Natural killer cell (primary cell): Measurements from ENCODE around the gene GNRH2. TPM values are rescaled to one million over a fixed set of nuclear protein-coding genes. Genes with fewer than 3 reads are reported as not detected.
"Not testable (repeated sequence)": the region's sequence is repeated elsewhere in the genome, so short reads cannot be mapped to it uniquely, and the experiment has no call there.

Experiments used
- ATAC-seq, 3 donors: fragments of 150-1000 bp in 2 of 3; fragments of 200-7000 bp in 1 of 3; cut with Tn5 transposase; 1 replicate in 1 of 3; 2 replicates in 2 of 3; pipeline ENCODE4 v1.10.0; 2021; ENCODE audit warnings: mild to moderate bottlenecking in 2 of 3, moderate library complexity in 2 of 3
- DNase-seq, 2 donors: peaks; one replicate each; pipeline versions ENCODE4 v3.0.0 to v3.0.0-alpha.2; 2013 to 2021; ENCODE audit warnings: mixed read lengths in 1 of 2
- H3K27ac ChIP-seq: one replicate; pipeline ENCODE4 v1.5.1; 2013; ENCODE audit warnings: mild to moderate bottlenecking, low read length
- H3K27me3 ChIP-seq: one replicate; pipeline ENCODE4 v1.6.1; 2013; ENCODE audit warnings: low read length; ENCODE audit not compliant: control insufficient read depth, insufficient read depth
- H3K36me3 ChIP-seq: one replicate; pipeline ENCODE4 v1.6.1; 2013; ENCODE audit warnings: low read length; ENCODE audit not compliant: control insufficient read depth, insufficient read depth
- H3K4me1 ChIP-seq: one replicate; pipeline ENCODE4 v1.6.1; 2013; ENCODE audit warnings: low read length; ENCODE audit not compliant: control insufficient read depth, insufficient read depth
- H3K4me3 ChIP-seq: one replicate; pipeline ENCODE4 v1.5.1; 2013; ENCODE audit warnings: low read length
- H3K9me3 ChIP-seq: one replicate; pipeline ENCODE4 v1.6.1; 2013; ENCODE audit warnings: low read length; ENCODE audit not compliant: control insufficient read depth, insufficient read depth
- H3K27ac Mint-ChIP-seq, 2 donors: one replicate each; pipeline ENCODE4 v1.8.0; 2022; ENCODE audit warnings: mild to moderate bottlenecking in 2 of 2, mixed read lengths in 2 of 2, moderate library complexity in 1 of 2
- H3K27me3 Mint-ChIP-seq, 2 donors: one replicate each; pipeline ENCODE4 v1.8.0; 2022; ENCODE audit warnings: low read depth in 2 of 2, mixed read lengths in 2 of 2
- H3K36me3 Mint-ChIP-seq: one replicate; pipeline ENCODE4 v1.8.0; 2022; ENCODE audit warnings: mixed read lengths
- H3K4me1 Mint-ChIP-seq, 2 donors: one replicate each; pipeline ENCODE4 v1.8.0; 2022; ENCODE audit warnings: mixed read lengths in 2 of 2
- H3K4me3 Mint-ChIP-seq: one replicate; pipeline ENCODE4 v1.8.0; 2022; ENCODE audit warnings: mild to moderate bottlenecking, moderate library complexity, mixed read lengths
- H3K9me3 Mint-ChIP-seq, 2 donors: one replicate each; pipeline ENCODE4 v1.8.0; 2022; ENCODE audit warnings: mixed read lengths in 2 of 2
- CTCF ChIP-seq: fragments of 200-600 bp; IDR thresholded peaks from one replicate; pipeline ENCODE4 v1.8.0; 2022; ENCODE audit warnings: antibody characterized with exemption
- WGBS: methylation state at CpG from one replicate; pipeline ENCODE4 v1.1.7; 2013; ENCODE audit warnings: missing lambda C conversion rate; ENCODE audit not compliant: insufficient coverage; 5-methylcytosine and 5-hydroxymethylcytosine counted together
- intact Hi-C: fragments of 100-400 bp; cut with micrococcal nuclease; formaldehyde crosslinking; loops from one replicate; pipeline ENCODE4 v1.14.2; 2022
- total RNA-seq, 4 donors: library from RNA; stranded (reverse); fragments of 120-200 nt in 1 of 4; gene quantifications; one replicate each; pipeline versions ENCODE4 v1.2.3 to v1.2.4, GENCODE V29; 2013 to 2022

GNRH2 gene
- total RNA-seq, 3 donors from 2014 or later (not counting 1 experiment from before 2014, with no cell fraction given): 0.49 to 1.2 (median 0.68) TPM

- H3K27me3 ChIP-seq: no peaks in the 10 kb centered on the region
- H3K4me3 Mint-ChIP-seq: no peak overlapping the region
- DNase-seq (no peak), ATAC-seq (no peak)
- H3K27me3 Mint-ChIP-seq: no peaks in the 10 kb centered on the region
- peaks cover 7% of the 10 kb centered on the region for H3K36me3 Mint-ChIP-seq
- no peak for TF ChIP-seq CTCF
- WGBS: 93% methylated on average over 4 of the region's 4 CpGs
- H3K4me1 ChIP-seq: no peaks in the 10 kb centered on the region
- intact Hi-C loops: no loop called here
- peaks cover 58% of the 10 kb centered on the region for H3K36me3 ChIP-seq
- no peaks in the 10 kb centered on the region for H3K9me3 Mint-ChIP-seq
- no peak overlapping the region for H3K4me3 ChIP-seq
- H3K27ac Mint-ChIP-seq: peak overlapping the region in 1 of 2 donors; percentile 30
- no peaks in the 10 kb centered on the region for H3K4me1 Mint-ChIP-seq
- no peak overlapping the region for H3K27ac ChIP-seq
- no peaks in the 10 kb centered on the region for H3K9me3 ChIP-seq
These were observed 22.1 kb upstream of the GNRH2 start for GRCh38 chr20:3021327-3021726.

- no peaks in the 10 kb centered on the region for H3K4me1 Mint-ChIP-seq
- intact Hi-C loops: no loop called here
- H3K36me3 ChIP-seq: peaks cover 61% of the 10 kb centered on the region
- no peak overlapping the region for H3K4me3 ChIP-seq
- H3K4me1 ChIP-seq: no peaks in the 10 kb centered on the region
- H3K9me3 Mint-ChIP-seq: no peaks in the 10 kb centered on the region
- H3K27me3 Mint-ChIP-seq: no peaks in the 10 kb centered on the region
- TF ChIP-seq CTCF: no peak
- ATAC-seq (no peak), DNase-seq (no peak)
- H3K27ac ChIP-seq: no peak overlapping the region
- H3K9me3 ChIP-seq: no peaks in the 10 kb centered on the region
- H3K27ac Mint-ChIP-seq: peak overlapping the region in 1 of 2 donors; percentile 42
- WGBS: 78% methylated on average over 5 of the region's 5 CpGs
- no peaks in the 10 kb centered on the region for H3K27me3 ChIP-seq
- peaks cover 7% of the 10 kb centered on the region for H3K36me3 Mint-ChIP-seq
- H3K4me3 Mint-ChIP-seq: no peak overlapping the region
These were observed 21.6 kb upstream of the GNRH2 start for GRCh38 chr20:3021777-3022176.

DNA sequence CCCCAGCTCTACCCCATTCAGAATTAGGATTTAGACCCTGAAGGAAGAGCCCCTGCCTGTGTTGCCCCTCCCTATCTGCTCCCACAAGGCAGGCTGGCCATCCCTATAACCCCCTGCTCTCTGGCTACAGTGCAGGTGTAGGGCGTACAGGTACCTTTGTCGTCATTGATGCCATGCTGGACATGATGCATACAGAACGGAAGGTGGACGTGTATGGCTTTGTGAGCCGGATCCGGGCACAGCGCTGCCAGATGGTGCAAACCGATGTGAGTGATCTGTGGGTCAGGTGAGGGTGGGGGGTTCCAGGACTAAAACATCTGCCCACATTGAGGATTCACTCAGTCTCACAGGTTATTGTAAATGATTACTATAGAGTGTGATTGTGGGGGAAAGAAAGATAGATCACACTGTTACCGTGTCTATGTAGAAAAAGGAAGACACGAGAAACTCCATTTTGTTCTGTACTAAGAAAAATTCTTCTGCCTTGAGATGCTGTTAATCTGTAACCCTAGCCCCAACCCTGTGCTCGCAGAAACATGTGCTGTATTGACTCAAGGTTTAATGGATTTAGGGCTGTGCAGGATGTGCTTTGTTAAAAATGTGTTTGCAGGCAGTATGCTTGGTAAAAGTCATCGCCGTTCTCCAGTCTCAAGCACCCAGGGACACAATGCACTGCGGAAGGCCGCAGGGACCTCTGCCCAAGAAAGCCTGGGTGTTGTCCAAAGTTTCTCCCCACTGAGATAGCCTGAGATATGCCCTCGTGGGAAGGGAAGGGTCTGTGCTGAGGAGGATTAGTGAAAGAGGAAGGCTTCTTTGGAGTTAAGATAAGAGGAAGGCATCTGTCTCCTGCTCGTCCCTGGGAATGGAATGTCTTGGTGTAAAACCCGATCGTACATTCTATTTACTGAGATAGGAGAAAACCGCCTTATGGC, 20.6 kb upstream of the GNRH2 start:
- H3K9me3 ChIP-seq, H3K27me3 Mint-ChIP-seq, H3K9me3 Mint-ChIP-seq, DNase-seq, H3K27me3 ChIP-seq, H3K4me3 ChIP-seq, H3K4me1 ChIP-seq, H3K36me3 Mint-ChIP-seq, H3K27ac ChIP-seq, ATAC-seq, H3K4me3 Mint-ChIP-seq, intact Hi-C loops, H3K4me1 Mint-ChIP-seq: not testable (repeated sequence)
- 98% methylated on average over 17 of the region's 20 CpGs for WGBS
- H3K36me3 ChIP-seq: peaks cover 62% of the 10 kb centered on the region
- H3K27ac Mint-ChIP-seq: peak overlapping the region in 1 of 2 donors; percentile 7

DNA sequence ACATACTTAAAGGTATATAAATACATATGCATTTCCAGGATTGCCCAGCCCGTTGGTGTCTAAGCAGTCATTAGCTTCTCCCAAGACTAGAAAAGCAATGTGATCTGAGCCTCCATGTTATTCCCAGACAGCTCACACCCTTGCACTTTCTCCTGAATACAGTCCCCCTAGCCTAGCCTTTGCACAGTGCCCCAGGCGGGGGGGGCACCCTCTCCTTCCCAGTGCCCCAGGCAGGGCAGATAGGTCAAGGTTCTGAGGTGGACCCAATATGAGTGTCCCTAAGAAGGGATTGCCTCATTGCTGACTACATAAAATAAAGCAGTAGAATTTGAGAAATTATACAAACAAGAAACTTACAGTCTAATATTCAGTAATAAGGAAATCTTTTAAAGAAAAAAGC, 15.4 kb upstream of the GNRH2 start:
- WGBS: 94% methylated on average over 2 of the region's 2 CpGs
- peak overlapping the region in 1 of 2 donors; percentile 43 for H3K27ac Mint-ChIP-seq
- ATAC-seq (no peak), DNase-seq (no peak)
- no peak overlapping the region for H3K4me3 Mint-ChIP-seq
- no peaks in the 10 kb centered on the region for H3K27me3 Mint-ChIP-seq
- H3K4me1 ChIP-seq: no peaks in the 10 kb centered on the region
- H3K9me3 Mint-ChIP-seq: no peaks in the 10 kb centered on the region
- H3K4me1 Mint-ChIP-seq: peaks cover 0 to 4% of the 10 kb centered on the region in 2 donors
- no peak overlapping the region for H3K4me3 ChIP-seq
- H3K36me3 ChIP-seq: peaks cover 71% of the 10 kb centered on the region
- H3K27ac ChIP-seq: no peak overlapping the region
- TF ChIP-seq CTCF: no peak
- intact Hi-C loops: no loop called here
- H3K27me3 ChIP-seq: no peaks in the 10 kb centered on the region
- H3K36me3 Mint-ChIP-seq: no peaks in the 10 kb centered on the region
- H3K9me3 ChIP-seq: no peaks in the 10 kb centered on the region
